ENCODE results near the gene CTF1.

The CTF1 gene

GRCh38 chr16:30948667-30949649 is 52.5 kb downstream of the CTF1 start, which contains the start of gene ORAI3:
TSS of gene ORAI3 (plus strand) at chr16:30949068. CDS start at chr16:30949290, 222 bp downstream.
- TF ChIP-seq GATA2 (IDR thresholded peaks at IDR 0.05; ENCODE audit: low read depth, low read length) (no peak), GATA3 (IDR thresholded peaks at IDR 0.05; ENCODE audit: low read depth, low read length) (no peak)

- TF ChIP-seq GATA2 (IDR thresholded peaks at IDR 0.05; ENCODE audit: low read depth, low read length) (peak; percentile 91), GATA3 (IDR thresholded peaks at IDR 0.05; ENCODE audit: low read depth, low read length) (no peak)
Observed at GRCh38 chr16:30949650-30950515, 53.5 kb downstream of the CTF1 start.

GRCh38 chr16:30950516-30951065 is 54.2 kb downstream of the CTF1 start:
- TF ChIP-seq GATA3 (IDR thresholded peaks at IDR 0.05; ENCODE audit: low read depth, low read length): no peak
- no peak for TF ChIP-seq GATA2 (IDR thresholded peaks at IDR 0.05; ENCODE audit: low read depth, low read length)

- TF ChIP-seq GATA3 (IDR thresholded peaks at IDR 0.05; ENCODE audit: low read depth, low read length): no peak
- no peak for TF ChIP-seq GATA2 (IDR thresholded peaks at IDR 0.05; ENCODE audit: low read depth, low read length)
Observed at GRCh38 chr16:30951193-30951592, 54.8 kb downstream of the CTF1 start.

- no peak for TF ChIP-seq GATA2 (IDR thresholded peaks at IDR 0.05; ENCODE audit: low read depth, low read length)
- TF ChIP-seq GATA3 (IDR thresholded peaks at IDR 0.05; ENCODE audit: low read depth, low read length): no peak
Observed at GRCh38 chr16:30951750-30952149, 55.3 kb downstream of the CTF1 start.

GRCh38 chr16:30953111-30953510 is 56.7 kb downstream of the CTF1 start:
- no peak for TF ChIP-seq GATA3 (IDR thresholded peaks at IDR 0.05; ENCODE audit: low read depth, low read length)
- no peak for TF ChIP-seq GATA2 (IDR thresholded peaks at IDR 0.05; ENCODE audit: low read depth, low read length)
